LoVo (cell line): ENCODE measurements around the gene TPPP2.

ENCODE experiments used
- DNase-seq: peaks from one replicate; pipeline ENCODE4 v3.0.0-alpha.2; 2016; ENCODE audit warnings: low spot score

Gene TPPP2

DNA sequence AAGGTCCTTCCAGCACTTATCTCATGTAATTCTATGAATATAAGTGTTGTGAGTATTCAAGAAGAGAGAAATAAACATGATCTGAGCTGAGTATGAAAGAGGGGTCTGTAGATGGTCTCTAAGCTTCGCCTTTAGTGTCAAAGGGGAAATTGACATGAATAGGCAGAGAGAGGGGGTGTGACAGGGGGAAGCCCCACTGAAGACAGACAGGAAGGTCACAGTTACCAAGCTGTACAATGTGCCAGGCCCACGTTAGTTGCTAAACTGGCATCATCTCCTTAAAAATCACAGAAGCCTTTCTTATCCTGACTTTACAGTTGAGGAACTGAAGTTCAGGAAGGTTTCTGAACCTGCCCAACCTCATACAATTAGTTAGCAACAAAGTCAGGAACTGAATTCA lies 47.7 kb downstream of the TPPP2 start:
- DNase-seq, result no peak

DNA sequence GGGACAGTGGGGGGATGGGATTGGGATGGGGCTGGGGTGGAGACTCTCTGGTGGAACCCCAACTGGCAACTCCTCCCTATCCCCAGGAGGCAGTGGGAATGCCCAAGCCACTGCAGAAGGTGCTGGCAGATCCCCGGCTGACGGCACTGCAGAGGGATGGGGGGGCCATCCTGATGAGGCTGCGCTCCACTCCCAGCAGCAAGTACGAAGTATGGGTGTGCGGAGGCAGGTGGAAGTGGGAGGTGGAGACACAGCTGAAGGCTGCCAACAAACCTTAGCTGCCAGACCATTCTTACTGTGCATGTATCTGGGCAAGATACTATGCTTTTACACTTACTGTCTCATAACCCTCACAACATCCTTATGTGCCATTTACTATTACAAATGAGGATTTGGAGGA lies 48.3 kb downstream of the TPPP2 start:
- no peak for DNase-seq

DNA sequence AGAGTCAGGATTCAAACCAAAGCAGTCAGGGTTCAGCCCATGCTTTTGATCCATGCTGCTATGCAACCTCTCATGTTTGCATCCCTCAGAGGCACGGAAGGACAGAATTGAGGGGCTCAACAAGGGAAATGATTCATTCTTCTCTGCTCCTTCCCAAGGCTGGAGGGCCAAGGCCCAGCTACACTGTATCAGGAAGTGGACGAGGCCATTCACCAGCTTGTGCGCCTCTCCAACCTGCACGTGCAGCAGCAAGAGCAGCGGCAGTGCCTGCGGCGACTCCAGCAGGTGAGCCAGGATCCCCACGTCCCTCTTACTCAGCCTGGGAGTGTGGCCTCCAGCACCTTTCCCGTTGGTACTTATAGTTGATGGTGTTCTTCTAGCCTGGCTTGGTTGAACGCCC lies 48.7 kb downstream of the TPPP2 start:
- no peak for DNase-seq

GRCh38 chr14:21081521-21082142 lies 51.6 kb downstream of the TPPP2 start:
- no peak for DNase-seq
